Psoas muscle (tissue), 8 donors: ENCODE results near the gene GNAI2. TPM values are rescaled to one million over a fixed set of nuclear protein-coding genes. Genes with fewer than 3 reads are reported as not detected.
"Not testable (repeated sequence)": the region's sequence is repeated elsewhere in the genome, so short reads cannot be mapped to it uniquely, and the experiment has no call there.

Source experiments
- ATAC-seq, 4 donors: fragments of 200-7000 bp; cut with Tn5 transposase; one replicate each; pipeline ENCODE4 v1.9.1; 2020; ENCODE audit warnings: moderate library complexity in 3 of 4, mild to moderate bottlenecking in 2 of 4
- DNase-seq, 2 donors: peaks; one replicate each; pipeline ENCODE4 v3.0.0-alpha.2; 2020
- H3K27ac ChIP-seq: fragments of 200-600 bp; one replicate; pipeline ENCODE4 v1.8.0; 2022
- H3K27me3 ChIP-seq, 3 donors: fragments of 200-600 bp in 1 of 3; one replicate each; pipeline versions ENCODE4 v1.6.1 to v1.8.0; 2013 to 2022; ENCODE audit warnings: low read length in 2 of 3, mild to moderate bottlenecking in 2 of 3, moderate library complexity in 1 of 3; ENCODE audit not compliant: insufficient read depth in 3 of 3
- H3K36me3 ChIP-seq, 2 donors: fragments of 200-600 bp in 1 of 2; one replicate each; pipeline versions ENCODE4 v1.6.1 to v1.8.0; 2013 to 2022; ENCODE audit warnings: low read depth in 1 of 2, mild to moderate bottlenecking in 1 of 2, moderate library complexity in 1 of 2; ENCODE audit not compliant: insufficient read depth in 1 of 2
- H3K4me1 ChIP-seq: fragments of 200-600 bp; one replicate; pipeline ENCODE4 v1.8.0; 2022
- H3K4me3 ChIP-seq: fragments of 200-600 bp; one replicate; pipeline ENCODE4 v1.8.0; 2022; ENCODE audit warnings: mild to moderate bottlenecking
- H3K9me3 ChIP-seq: fragments of 200-600 bp; one replicate; pipeline ENCODE4 v1.8.0; 2022
- WGBS, 3 donors: extraction: QIAGEN DNeasy Blood & Tissue Kit; methylation state at CpG; one replicate each; pipeline versions ENCODE4 v1.1.6 to v1.1.7; 2013; 5-methylcytosine and 5-hydroxymethylcytosine counted together
- intact Hi-C, 2 donors: fragments of 100-400 bp; cut with DNase I; formaldehyde crosslinking; loops; one replicate each; pipeline versions ENCODE4 v1.11.0 to v1.14.2; 2022
- polyA plus RNA-seq, 3 donors: library from polyadenylated mRNA; stranded (reverse); fragments of 200-250 nt; gene quantifications; one replicate each; pipeline ENCODE4 v1.2.3, GENCODE V29; 2013
- total RNA-seq, 4 donors: library from RNA; stranded (reverse); fragmentation: NEBNext Ultra II Directional in 2 of 4; extraction: Animal tissue kit (Norgen Biotek cat#: 25700) in 2 of 4; gene quantifications; one replicate each; pipeline versions ENCODE4 v1.2.1 to v1.2.4, GENCODE V29; 2021 to 2023
- TF ChIP-seq, protein P1 (sequence below): fragments of 200-600 bp; IDR thresholded peaks from one replicate; pipeline ENCODE4 v1.8.0; 2022; ENCODE audit warnings: antibody characterized with exemption
- donor health status: healthy with polysubstance abuse.
- donor health status: DM: no; HTN: no; CAD: no; lungs with moderate emphysema.
- donor health status: Bipolar disorder and iron deficiency.
- donor health status: healthy.
- donor health status: DM: yes; HTN: yes; CAD: no.
- donor health status: DM: no; HTN: no; CAD: no.
- donor health status: DM: no; HTN: no; CAD: no.
- donor health status: DM: yes; HTN: yes; CAD: no.

GNAI2 gene
- total and polyA plus RNA-seq, 7 donors, result 39.4 to 93.9 (median 57.6) TPM

- Histone ChIP-seq H3K4me3 (no peak overlapping the region), H3K36me3 (no peaks in the 10 kb centered on the region), H3K4me1 (peaks cover 53% of the 10 kb centered on the region), H3K27me3 (no peaks in the 10 kb centered on the region), H3K9me3 (no peaks in the 10 kb centered on the region), H3K27ac (peak overlapping the region; percentile 82)
- TF ChIP-seq, protein P1, sequence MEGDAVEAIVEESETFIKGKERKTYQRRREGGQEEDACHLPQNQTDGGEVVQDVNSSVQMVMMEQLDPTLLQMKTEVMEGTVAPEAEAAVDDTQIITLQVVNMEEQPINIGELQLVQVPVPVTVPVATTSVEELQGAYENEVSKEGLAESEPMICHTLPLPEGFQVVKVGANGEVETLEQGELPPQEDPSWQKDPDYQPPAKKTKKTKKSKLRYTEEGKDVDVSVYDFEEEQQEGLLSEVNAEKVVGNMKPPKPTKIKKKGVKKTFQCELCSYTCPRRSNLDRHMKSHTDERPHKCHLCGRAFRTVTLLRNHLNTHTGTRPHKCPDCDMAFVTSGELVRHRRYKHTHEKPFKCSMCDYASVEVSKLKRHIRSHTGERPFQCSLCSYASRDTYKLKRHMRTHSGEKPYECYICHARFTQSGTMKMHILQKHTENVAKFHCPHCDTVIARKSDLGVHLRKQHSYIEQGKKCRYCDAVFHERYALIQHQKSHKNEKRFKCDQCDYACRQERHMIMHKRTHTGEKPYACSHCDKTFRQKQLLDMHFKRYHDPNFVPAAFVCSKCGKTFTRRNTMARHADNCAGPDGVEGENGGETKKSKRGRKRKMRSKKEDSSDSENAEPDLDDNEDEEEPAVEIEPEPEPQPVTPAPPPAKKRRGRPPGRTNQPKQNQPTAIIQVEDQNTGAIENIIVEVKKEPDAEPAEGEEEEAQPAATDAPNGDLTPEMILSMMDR, result no peak
- WGBS, 3 donors, result 73 to 74% (median 74%) methylated on average over 7 to 8 of the region's 8 CpGs
- intact Hi-C loops, result loop anchor here (5.0 to 10.0 kb wide), 3 partner anchors 78 to 275 kb away; partner anchors contain the start of gene GNAT1 (in 1 of the 2)
- no peak for DNase-seq
- ATAC-seq, result no peak
Observed at GRCh38 chr3:50269977-50270413, 34.0 kb downstream of the GNAI2 start.

DNA sequence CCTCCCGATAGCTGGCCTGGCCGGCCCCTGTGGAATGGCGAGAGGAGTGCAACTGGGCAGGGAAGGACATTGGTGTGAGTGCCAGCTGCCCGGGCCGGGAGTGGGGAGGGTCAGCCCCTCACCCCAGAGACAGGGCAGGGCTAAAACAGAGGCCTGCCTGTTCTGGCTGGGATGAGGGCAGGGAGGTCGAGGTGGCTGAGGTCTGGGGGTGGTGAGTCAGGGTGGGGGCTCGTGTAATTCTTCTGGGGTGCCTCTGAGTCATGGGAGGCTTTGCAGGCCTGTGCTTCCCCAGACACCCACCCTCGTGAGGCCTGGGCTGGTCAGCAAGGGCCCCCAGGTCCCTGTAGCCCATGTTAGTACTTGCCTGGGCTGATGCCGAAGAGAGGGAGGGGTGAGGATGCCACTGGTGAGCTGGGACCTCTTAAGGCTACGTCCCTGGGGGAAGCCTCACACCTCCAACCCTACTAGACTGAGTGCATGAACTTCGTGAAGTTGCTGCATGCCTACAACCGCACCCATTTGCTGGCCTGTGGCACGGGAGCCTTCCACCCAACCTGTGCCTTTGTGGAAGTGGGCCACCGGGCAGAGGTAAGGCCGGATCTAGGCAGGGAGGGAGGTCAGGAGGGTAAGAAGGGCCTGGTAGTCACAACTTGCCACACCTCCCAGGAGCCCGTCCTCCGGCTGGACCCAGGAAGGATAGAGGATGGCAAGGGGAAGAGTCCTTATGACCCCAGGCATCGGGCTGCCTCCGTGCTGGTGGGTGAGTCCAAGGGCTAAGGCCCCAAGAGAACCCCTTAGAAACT is 34.6 kb downstream of the GNAI2 start:
- intact Hi-C loops, result loop anchor here (5.0 kb wide), 2 partner anchors 78 to 148 kb away; partner anchors contain the start of gene GNAT1 (in 1 of the 2)
- Histone ChIP-seq H3K27ac (no peak overlapping the region), H3K27me3 (peaks cover 0 to 1% (median 0%) of the 10 kb centered on the region in 3 donors), H3K4me3 (no peak overlapping the region), H3K4me1 (peaks cover 47% of the 10 kb centered on the region), H3K9me3 (no peaks in the 10 kb centered on the region), H3K36me3 (no peaks in the 10 kb centered on the region)
- ATAC-seq, result no peak
- 70 to 73% (median 70%) methylated on average over 17 to 19 of the region's 19 CpGs for WGBS, 3 donors
- no peak for DNase-seq
- TF ChIP-seq, protein P1, result no peak

GRCh38 chr3:50271314-50271936 is 35.4 kb downstream of the GNAI2 start:
- no peak overlapping the region for H3K27ac ChIP-seq
- TF ChIP-seq, protein P1, result no peak
- peaks cover 0 to 1% (median 0%) of the 10 kb centered on the region in 3 donors for H3K27me3 ChIP-seq
- H3K36me3 ChIP-seq, result no peaks in the 10 kb centered on the region
- no peaks in the 10 kb centered on the region for H3K9me3 ChIP-seq
- no peak for DNase-seq
- 85 to 91% (median 89%) methylated on average over 10 of the region's 10 CpGs for WGBS, 3 donors
- H3K4me1 ChIP-seq, result peaks cover 43% of the 10 kb centered on the region
- ATAC-seq, result no peak
- no peak overlapping the region for H3K4me3 ChIP-seq
- intact Hi-C loops, result loop anchor here (5.0 kb wide), 2 partner anchors 79 to 149 kb away; partner anchors contain the start of gene GNAT1 (in 1 of the 2)

GRCh38 chr3:50272538-50272910 is 36.5 kb downstream of the GNAI2 start:
- H3K9me3 ChIP-seq, H3K27ac ChIP-seq, ATAC-seq, H3K27me3 ChIP-seq, H3K36me3 ChIP-seq, DNase-seq: not testable (repeated sequence)
- intact Hi-C loops, result loop anchor here (2.0 to 5.0 kb wide), 4 partner anchors 46 to 150 kb away; partner anchors contain the start of gene GNAT1 (in 1 of the 2)
- WGBS, 3 donors, result 59 to 68% (median 63%) methylated on average over 10 of the region's 10 CpGs
- peaks cover 35% of the 10 kb centered on the region for H3K4me1 ChIP-seq
- peak overlapping the region; percentile 38 for H3K4me3 ChIP-seq
